HG03520 (cell line): ENCODE results near the gene AP2A2.
"Not testable (repeated sequence)": the region's sequence is repeated elsewhere in the genome, so short reads cannot be mapped to it uniquely, and the experiment has no call there.

Experiments
- ATAC-seq: cut with Tn5 transposase; IDR thresholded peaks from one replicate; pipeline ENCODE4 v1.9.1; 2021; ENCODE audit warnings: mild to moderate bottlenecking, moderate library complexity; ENCODE audit not compliant: unreplicated experiment

The AP2A2 gene

DNA sequence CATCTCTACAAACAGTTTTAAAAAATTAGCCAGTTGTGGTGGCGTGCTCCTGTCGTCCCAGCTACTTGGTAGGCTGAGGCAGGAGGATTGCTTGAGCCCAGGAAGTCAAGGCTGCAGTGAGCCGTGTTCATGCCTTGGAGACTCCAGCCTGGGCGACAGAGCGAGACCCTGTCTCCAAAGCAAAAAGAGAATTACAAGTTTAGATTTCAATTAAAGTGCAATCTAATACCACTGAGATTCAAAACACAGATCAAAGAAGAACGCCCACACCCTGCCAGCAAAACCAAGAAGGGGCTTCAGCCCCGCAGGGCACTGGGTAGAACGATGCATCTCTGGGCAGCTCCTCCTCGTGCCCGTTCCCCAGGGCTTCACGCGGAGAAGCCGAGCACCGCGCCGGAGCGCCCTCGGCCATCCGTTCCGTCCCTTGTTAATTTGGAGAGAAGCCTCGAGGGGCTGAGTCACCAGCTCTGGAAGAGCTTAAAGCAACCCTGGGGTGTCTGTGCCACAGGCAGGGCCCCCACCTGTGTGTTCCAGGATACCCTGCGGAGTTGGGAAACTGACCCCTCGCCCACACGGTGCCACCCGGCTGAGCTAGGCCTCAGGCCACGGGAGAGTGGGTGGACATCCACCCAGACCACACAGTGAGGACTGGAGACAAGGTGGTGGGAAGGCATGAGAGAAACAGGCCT, 47.0 kb downstream of the AP2A2 start:
- ATAC-seq = no peak

- no peak for ATAC-seq
These were observed 47.6 kb downstream of the AP2A2 start for GRCh38 chr11:973237-973636.

DNA sequence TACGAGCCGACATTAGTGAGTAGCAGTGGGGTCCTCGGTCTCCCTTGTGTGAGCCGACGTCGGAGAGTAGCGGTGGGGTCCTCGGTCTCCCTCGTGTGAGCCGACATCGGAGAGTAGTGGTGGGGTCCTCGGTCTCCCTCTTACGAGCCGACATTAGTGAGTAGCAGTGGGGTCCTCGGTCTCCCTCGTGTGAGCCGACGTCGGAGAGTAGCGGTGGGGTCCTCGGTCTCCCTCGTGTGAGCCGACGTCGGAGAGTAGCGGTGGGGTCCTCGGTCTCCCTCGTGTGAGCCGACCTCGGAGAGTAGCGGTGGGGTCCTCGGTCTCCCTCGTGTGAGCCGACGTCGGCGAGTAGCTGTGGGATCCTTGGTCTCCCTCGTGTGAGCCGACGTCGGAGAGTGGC, 49.7 kb downstream of the AP2A2 start:
- not testable (repeated sequence) for ATAC-seq

DNA sequence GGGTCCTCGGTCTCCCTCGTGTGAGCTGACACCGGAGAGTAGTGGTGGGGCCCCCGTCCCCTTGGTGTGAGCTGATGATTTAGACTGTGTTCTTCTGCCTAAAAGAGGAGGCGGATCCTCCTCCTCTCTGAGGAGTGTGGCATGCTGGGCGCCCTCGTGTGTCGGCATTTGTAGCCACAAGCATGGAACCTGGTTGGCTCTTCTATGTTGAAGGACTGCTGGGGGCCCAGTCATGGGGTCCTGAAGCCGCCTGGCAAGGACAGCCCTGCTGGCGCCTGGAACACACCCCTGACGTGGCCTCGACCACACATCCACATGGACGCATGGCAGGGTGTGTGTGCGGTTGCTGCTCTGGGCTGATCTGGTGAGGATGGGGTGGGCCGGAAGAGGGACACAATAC, 50.2 kb downstream of the AP2A2 start:
- no peak for ATAC-seq

DNA sequence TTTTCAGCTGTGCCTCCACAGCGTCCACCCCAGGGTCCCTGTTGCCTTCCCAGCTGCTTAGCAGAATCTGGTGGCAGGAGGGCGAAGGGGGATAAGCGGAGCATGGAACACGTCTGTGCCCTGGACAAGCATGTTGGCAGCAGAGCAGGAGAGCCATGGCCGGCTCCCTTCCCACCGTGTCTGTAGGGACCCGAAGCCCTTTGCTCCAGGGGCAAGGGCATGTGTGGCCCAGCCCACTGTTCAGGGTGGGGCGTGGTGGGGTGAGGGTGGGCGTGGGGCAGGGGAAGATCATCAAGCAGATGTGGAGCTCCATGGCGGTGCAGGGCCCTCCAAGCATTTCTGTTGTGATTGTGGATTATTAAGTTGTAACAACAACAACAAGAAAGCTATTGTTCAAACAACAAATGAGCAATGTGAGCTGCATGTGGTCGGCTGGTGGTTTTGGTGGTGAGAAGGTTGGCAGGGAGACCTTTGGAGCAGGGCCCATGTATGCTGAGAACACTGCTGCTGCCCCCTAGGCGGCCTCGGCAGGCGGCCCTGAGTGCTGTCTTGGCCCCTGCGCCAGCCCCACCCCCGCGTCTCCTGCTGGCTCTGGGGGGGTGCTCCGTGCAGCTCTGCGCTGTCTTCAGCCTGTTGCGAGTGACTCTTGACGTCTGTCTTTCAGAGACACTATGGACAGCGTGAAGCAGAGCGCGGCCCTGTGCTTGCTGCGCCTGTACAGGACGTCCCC, 50.9 kb downstream of the AP2A2 start:
- no peak for ATAC-seq

GRCh38 chr11:977830-978720, 52.4 kb downstream of the AP2A2 start:
- ATAC-seq = no peak

- no peak for ATAC-seq
These were observed 53.1 kb downstream of the AP2A2 start for GRCh38 chr11:978781-979180.

- no peak for ATAC-seq
These were observed 55.0 kb downstream of the AP2A2 start for GRCh38 chr11:980438-981357.

DNA sequence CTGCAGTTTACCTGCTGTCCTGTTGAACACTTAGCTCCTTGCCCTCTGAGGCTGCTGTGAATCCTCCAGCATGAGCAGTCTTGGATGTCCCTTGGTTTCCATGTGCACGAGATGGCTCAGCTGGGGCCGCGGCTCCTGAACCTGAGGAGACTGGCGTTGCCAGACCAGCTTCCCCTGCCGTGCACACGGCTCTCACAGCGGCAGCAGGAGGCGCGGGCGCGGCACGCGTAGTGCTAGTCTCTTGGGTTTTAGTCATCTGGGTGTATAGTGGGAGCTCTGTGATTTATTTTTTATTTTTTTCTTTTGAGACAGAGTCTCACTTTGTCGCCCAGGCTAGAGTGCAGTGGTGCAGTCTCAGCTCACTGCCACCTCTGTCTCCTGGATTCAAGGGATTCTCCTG, 56.1 kb downstream of the AP2A2 start:
- no peak for ATAC-seq

DNA sequence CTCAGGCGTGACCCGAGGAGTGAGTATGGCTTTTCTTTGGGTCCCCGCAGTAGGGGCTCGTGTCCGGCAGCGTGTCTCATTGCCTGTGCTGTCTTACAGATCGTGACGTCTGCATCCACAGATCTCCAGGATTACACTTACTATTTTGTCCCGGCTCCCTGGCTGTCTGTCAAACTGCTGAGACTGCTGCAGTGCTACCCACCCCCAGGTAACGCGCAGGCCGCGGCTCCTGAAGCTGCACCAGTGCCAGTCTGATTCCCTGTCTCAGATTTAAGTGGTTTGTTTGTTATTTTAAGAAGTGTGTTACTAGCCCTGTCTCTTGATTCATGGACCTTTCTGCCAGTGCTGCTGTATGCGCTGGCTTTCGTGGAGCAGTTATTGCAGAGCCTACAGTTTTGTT, 58.9 kb downstream of the AP2A2 start:
- ATAC-seq = no peak

GRCh38 chr11:985406-985805, 59.7 kb downstream of the AP2A2 start:
- ATAC-seq = no peak

DNA sequence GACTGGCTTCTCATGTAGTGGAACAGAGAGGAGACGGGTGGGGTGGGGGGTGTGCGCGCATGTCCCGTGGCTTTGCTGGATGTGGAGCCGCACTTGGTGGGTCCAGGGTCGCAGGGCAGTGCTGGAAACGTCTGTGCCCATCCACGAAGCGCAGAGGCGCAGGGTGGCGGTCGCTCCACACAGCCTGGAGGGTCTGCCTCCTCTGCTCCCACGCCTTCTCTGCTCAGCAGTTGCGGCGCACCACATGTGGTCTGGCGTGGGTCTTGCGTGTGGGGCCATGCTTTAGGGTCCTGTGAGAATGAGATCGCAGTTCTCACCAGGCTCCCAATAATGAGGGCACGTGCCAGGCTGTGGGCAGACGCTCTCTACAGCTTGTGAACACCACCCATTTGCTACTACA, 60.2 kb downstream of the AP2A2 start:
- ATAC-seq = no peak

DNA sequence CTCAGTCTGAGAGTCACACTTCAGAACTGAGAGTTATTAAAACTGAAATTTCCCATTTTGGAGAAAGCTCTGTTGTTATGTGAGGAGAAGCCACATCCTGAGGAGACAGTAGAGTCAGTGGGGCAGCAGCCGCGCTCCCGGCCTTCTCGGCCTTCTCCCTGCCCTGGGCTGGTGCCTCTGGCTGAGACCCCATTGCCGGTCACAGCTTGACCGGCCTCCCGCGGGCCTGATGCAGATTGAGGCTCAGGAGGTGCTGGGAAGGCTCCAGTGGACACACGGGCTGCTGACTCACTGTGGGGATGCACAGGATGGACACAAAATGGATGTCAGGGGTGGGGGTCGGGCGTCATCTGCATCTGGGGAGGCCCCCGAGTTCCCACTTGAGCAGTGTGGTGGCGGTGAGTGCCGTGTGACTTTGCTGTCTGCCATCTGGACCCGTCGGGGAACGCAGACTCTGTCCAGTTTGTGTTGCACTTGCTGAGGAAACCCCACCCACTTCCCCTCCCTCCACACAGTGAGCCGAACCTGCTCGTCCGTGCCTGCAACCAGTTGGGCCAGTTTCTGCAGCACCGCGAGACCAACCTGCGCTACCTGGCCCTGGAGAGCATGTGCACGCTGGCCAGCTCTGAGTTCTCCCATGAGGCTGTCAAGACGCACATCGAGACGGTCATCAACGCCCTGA, 60.7 kb downstream of the AP2A2 start:
- ATAC-seq = no peak

GRCh38 chr11:986952-987305, 61.3 kb downstream of the AP2A2 start:
- ATAC-seq = no peak

DNA sequence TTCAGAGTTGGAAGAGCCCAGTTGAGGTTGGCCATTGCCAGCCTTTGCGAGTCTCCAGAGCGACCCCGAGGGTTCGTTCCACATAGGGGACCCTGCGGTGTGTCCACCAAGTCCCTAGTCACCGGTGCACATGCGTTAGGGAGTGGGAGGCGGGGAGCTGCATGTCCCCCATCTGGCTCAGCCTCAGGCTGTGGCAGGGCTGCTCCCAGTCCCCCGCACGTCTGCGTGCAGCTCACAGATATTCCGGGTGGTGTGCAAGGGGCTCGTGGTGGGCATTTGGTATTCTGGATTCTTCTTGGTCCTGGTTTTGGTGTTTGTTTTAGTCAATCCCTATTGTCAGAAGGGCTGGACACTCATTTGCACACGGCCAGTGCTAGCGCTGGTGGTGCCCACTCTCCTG, 62.0 kb downstream of the AP2A2 start:
- ATAC-seq = no peak

- ATAC-seq = no peak
These were observed 64.4 kb downstream of the AP2A2 start for GRCh38 chr11:990101-990500.

DNA sequence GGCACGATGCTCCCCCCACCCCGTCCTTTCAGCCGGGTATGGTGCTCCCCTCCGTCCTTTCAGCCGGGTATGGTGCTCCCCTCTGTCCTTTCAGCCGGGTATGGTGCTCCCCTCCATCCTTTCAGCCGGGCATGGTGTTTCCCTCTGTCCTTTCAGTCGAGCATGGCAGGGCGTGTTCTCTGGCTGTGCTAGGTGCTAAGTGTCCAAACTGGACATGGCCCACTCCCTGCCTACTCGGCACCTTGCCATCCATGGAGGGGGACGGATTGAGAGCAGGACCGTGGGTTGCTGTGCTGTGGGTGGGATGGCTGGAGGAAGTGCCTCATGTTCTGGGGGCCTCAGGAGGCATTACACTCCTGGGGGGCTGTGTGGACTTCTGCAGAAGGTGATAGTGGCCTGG, 65.4 kb downstream of the AP2A2 start:
- no peak for ATAC-seq

- no peak for ATAC-seq
These were observed 66.1 kb downstream of the AP2A2 start for GRCh38 chr11:991711-992307.

DNA sequence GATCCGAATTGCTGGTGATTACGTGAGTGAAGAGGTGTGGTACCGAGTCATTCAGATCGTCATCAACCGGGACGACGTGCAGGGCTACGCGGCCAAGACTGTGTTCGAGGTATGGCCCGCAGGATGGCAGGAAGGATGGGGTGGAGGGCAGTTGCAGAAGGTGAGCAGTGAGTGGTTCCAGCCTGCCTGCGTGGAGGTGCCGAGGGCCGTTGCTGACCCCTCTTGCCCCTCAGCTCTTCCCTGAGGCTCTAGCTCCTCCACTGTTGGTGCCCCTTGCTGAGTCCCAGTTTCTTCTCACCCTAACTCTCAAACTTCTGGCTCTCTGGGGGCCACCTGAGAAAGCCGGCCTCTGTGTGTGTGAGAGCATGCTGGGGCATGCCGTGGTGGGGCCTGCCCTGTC, 66.9 kb downstream of the AP2A2 start:
- no peak for ATAC-seq
